H1 (cell line): ENCODE measurements around the gene TMEM161A. TPM values are rescaled to one million over a fixed set of nuclear protein-coding genes. Genes with fewer than 3 reads are reported as not detected.

Experiments used
- BCL11A ChIP-seq, 2 experiments: IDR thresholded peaks; one replicate each; pipeline ENCODE4 v1.6.1; 2011; ENCODE audit warnings: low read depth in 2 of 2, low read length in 2 of 2, mild to moderate bottlenecking in 2 of 2
- EZH2 ChIP-seq: fragments of 200-600 bp; sonication (generic); IDR thresholded peaks from 2 replicates; pipeline ENCODE4 v1.7.1; 2012; ENCODE audit warnings: low read depth, mild to moderate bottlenecking, moderate library complexity, low read length, inconsistent platforms; ENCODE audit not compliant: severe bottlenecking
- NRF1 ChIP-seq: IDR thresholded peaks from 2 replicates; pipeline ENCODE4 v1.6.1; 2011; ENCODE audit warnings: mild to moderate bottlenecking, low read depth, low read length, improper control_type of control experiment
- POLR2A ChIP-seq, 2 experiments: IDR thresholded peaks; 1 replicate in 1 of 2; 2 replicates in 1 of 2; pipeline ENCODE4 v1.6.1; 2011; ENCODE audit warnings: low read depth in 2 of 2, low read length in 2 of 2, mild to moderate bottlenecking in 2 of 2; ENCODE audit errors: control extremely low read depth in 1 of 2
- polyA plus RNA-seq, 7 experiments: library from polyadenylated mRNA; depleted of rRNA in 3 of 7; stranded (reverse) in 5 of 7; unstranded in 2 of 7; fragments of >200 nt in 5 of 7; fragments of 200-250 nt in 2 of 7; gene quantifications; 1 replicate in 5 of 7; 2 replicates in 1 of 7; 4 replicates in 1 of 7; pipeline versions ENCODE4 v1.2.1 to v1.2.3, GENCODE V29; 2011 to 2013; ENCODE audit warnings: missing spikeins in 2 of 7, mixed read lengths in 2 of 7
- total RNA-seq: library from RNA; stranded (reverse); fragmentation: NEBNext Ultra II Directional; extraction: Animal tissue kit (Norgen Biotek cat#: 25700); gene quantifications from 2 replicates; pipeline ENCODE4 v1.2.1, GENCODE V29; 2021
- TF ChIP-seq, protein P1 (sequence below): IDR thresholded peaks from 2 replicates; pipeline ENCODE4 v1.6.1; 2012; ENCODE audit warnings: low read length, inconsistent platforms
- TF ChIP-seq, protein P2 (sequence below): IDR thresholded peaks from 2 replicates; pipeline ENCODE4 v1.6.1; 2012; ENCODE audit warnings: inconsistent platforms

TMEM161A gene
- total and polyA plus RNA-seq, 2 of the 8 experiments (the other 6 are each of a cell fraction or from before 2014, with no cell fraction given) = 47.8 to 103 TPM

DNA sequence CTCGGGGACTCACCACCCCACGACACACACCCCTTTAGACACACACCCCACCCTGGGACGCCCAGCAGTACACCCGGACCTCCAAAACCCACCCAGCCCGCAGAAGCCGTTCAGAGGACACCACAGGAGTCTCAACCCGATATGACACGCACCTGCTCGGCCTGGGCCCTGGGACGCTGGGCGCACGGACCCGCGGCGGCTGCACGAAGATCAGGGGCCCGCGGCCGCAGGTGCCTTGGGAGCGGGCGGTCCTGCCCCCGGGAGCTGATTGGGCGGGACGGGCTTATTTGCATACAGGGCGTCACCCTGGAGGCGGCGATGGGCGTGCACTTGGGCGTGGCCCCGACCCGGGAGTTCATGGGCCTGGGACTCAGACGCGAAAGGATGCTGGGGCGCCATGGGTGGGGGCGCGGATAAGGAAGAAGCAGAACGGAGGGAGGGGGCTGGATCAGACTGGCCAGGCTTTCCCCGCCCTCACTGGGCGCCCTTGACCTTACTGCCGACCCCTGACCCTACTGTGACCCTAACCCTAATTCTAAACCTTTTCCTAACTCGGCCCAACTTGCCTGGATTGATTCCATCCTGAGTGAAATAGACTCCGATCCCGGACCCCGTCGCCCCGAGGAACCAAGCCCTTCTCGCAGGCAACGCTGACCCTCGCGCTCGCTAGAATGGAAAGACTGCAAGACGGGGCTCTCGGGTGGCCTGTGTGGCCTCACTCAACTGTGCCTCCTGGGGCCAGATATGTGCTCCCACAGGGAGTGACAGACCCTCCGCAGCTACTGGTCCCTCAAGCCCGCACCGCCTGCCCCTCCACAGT lies 32.0 kb upstream of the TMEM161A start, which contains the start of gene MEF2B (continued):
- TF ChIP-seq, protein P1, sequence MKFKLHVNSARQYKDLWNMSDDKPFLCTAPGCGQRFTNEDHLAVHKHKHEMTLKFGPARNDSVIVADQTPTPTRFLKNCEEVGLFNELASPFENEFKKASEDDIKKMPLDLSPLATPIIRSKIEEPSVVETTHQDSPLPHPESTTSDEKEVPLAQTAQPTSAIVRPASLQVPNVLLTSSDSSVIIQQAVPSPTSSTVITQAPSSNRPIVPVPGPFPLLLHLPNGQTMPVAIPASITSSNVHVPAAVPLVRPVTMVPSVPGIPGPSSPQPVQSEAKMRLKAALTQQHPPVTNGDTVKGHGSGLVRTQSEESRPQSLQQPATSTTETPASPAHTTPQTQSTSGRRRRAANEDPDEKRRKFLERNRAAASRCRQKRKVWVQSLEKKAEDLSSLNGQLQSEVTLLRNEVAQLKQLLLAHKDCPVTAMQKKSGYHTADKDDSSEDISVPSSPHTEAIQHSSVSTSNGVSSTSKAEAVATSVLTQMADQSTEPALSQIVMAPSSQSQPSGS = no peak
- TF ChIP-seq, protein P2, sequence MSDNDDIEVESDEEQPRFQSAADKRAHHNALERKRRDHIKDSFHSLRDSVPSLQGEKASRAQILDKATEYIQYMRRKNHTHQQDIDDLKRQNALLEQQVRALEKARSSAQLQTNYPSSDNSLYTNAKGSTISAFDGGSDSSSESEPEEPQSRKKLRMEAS = peak; percentile 57; the same call in 1 of the 2 replicates
- TF ChIP-seq BCL11A (IDR thresholded peaks at IDR 0.05; ENCODE audit: low read depth in 2 of 2, low read length in 2 of 2) = no peak
- peak in 1 of 2 experiments; percentile 34; a peak in 1 of 3 replicates for TF ChIP-seq POLR2A (IDR thresholded peaks at IDR 0.05; ENCODE audit: control extremely low read depth in 1 of 2, low read depth in 2 of 2, low read length in 2 of 2)
- TF ChIP-seq NRF1 = no peak
- no peak for TF ChIP-seq EZH2
